Activated CD4-positive, alpha-beta T cell treated with anti-CD3 and anti-CD28 coated beads, Interleukin-2, amount 10 ng/mL, durations not matched to agents 24 days and 14 days (primary cell): ENCODE results near the gene ZNF185. TPM values are rescaled to one million over a fixed set of nuclear protein-coding genes. Genes with fewer than 3 reads are reported as not detected.
A peak's percentile ranks its signal among the peaks of the same experiment; 100 is the strongest.

Experiments
- DNase-seq: peaks from one replicate; pipeline ENCODE4 v3.0.0; 2022
- H3K27ac Mint-ChIP-seq: one replicate; pipeline ENCODE4 v1.8.0; 2022; ENCODE audit warnings: mild to moderate bottlenecking, mixed read lengths
- H3K27me3 Mint-ChIP-seq: one replicate; pipeline ENCODE4 v1.8.0; 2022; ENCODE audit warnings: mixed read lengths
- H3K36me3 Mint-ChIP-seq: one replicate; pipeline ENCODE4 v1.8.0; 2022; ENCODE audit warnings: low read depth, mild to moderate bottlenecking, mixed read lengths
- H3K4me1 Mint-ChIP-seq: one replicate; pipeline ENCODE4 v1.8.0; 2021; ENCODE audit warnings: mixed read lengths
- H3K4me3 Mint-ChIP-seq: one replicate; pipeline ENCODE4 v1.8.0; 2022; ENCODE audit warnings: mild to moderate bottlenecking, moderate library complexity, mixed read lengths
- H3K9me3 Mint-ChIP-seq: one replicate; pipeline ENCODE4 v1.8.0; 2021; ENCODE audit warnings: mixed read lengths
- intact Hi-C: fragments of 100-400 bp; cut with micrococcal nuclease; formaldehyde crosslinking; loops from one replicate; pipeline ENCODE4 v1.15.1; 2023
- total RNA-seq: library from RNA; stranded (reverse); gene quantifications from 2 replicates; pipeline ENCODE4 v1.2.3, GENCODE V29; 2022

ZNF185 gene
- total RNA-seq, 1 donor from 2014 or later = 1.0 TPM

- Mint-ChIP-seq H3K4me3 (no peak overlapping the region), H3K36me3 (no peaks in the 10 kb centered on the region), H3K27me3 (no peaks in the 10 kb centered on the region), H3K27ac (no peak overlapping the region), H3K9me3 (no peaks in the 10 kb centered on the region), H3K4me1 (no peaks in the 10 kb centered on the region)
- intact Hi-C loops = no loop called here
- DNase-seq = no peak
Measured at GRCh38 chrX:152917656-152918579, 20.1 kb downstream of the ZNF185 start.

- intact Hi-C loops = no loop called here
- H3K9me3 Mint-ChIP-seq = no peaks in the 10 kb centered on the region
- DNase-seq = no peak
- no peaks in the 10 kb centered on the region for H3K36me3 Mint-ChIP-seq
- H3K4me1 Mint-ChIP-seq = no peaks in the 10 kb centered on the region
- no peak overlapping the region for H3K27ac Mint-ChIP-seq
- peaks cover 1% of the 10 kb centered on the region for H3K27me3 Mint-ChIP-seq
- no peak overlapping the region for H3K4me3 Mint-ChIP-seq
Measured at GRCh38 chrX:152918707-152919106, 20.8 kb downstream of the ZNF185 start.

GRCh38 chrX:152923599-152923998 lies 25.7 kb downstream of the ZNF185 start:
- Mint-ChIP-seq H3K9me3 (no peaks in the 10 kb centered on the region), H3K27me3 (peaks cover 1% of the 10 kb centered on the region), H3K4me1 (peaks cover 3% of the 10 kb centered on the region), H3K27ac (no peak overlapping the region), H3K4me3 (no peak overlapping the region), H3K36me3 (no peaks in the 10 kb centered on the region)
- intact Hi-C loops = no loop called here
- DNase-seq = no peak

- intact Hi-C loops = no loop called here
- no peak for DNase-seq
- Mint-ChIP-seq H3K4me1 (peaks cover 3% of the 10 kb centered on the region), H3K9me3 (no peaks in the 10 kb centered on the region), H3K36me3 (no peaks in the 10 kb centered on the region), H3K27ac (no peak overlapping the region), H3K27me3 (peaks cover 1% of the 10 kb centered on the region), H3K4me3 (no peak overlapping the region)
Measured at GRCh38 chrX:152925835-152926234, 28.0 kb downstream of the ZNF185 start.

- Mint-ChIP-seq H3K27ac (no peak overlapping the region), H3K4me1 (peaks cover 3% of the 10 kb centered on the region), H3K9me3 (no peaks in the 10 kb centered on the region), H3K36me3 (no peaks in the 10 kb centered on the region), H3K4me3 (no peak overlapping the region), H3K27me3 (peaks cover 1% of the 10 kb centered on the region)
- intact Hi-C loops = no loop called here
- peak; percentile 80 for DNase-seq
Measured at GRCh38 chrX:152926279-152926678, 28.4 kb downstream of the ZNF185 start.

GRCh38 chrX:152926923-152927322 lies 29.1 kb downstream of the ZNF185 start:
- Mint-ChIP-seq H3K36me3 (no peaks in the 10 kb centered on the region), H3K4me1 (peaks cover 3% of the 10 kb centered on the region), H3K4me3 (no peak overlapping the region), H3K9me3 (no peaks in the 10 kb centered on the region), H3K27ac (no peak overlapping the region), H3K27me3 (peaks cover 1% of the 10 kb centered on the region)
- DNase-seq = no peak
- intact Hi-C loops = no loop called here

- intact Hi-C loops = no loop called here
- Mint-ChIP-seq H3K27me3 (peaks cover 1% of the 10 kb centered on the region), H3K9me3 (no peaks in the 10 kb centered on the region), H3K4me3 (no peak overlapping the region), H3K36me3 (no peaks in the 10 kb centered on the region), H3K4me1 (peaks cover 3% of the 10 kb centered on the region), H3K27ac (no peak overlapping the region)
- no peak for DNase-seq
Measured at GRCh38 chrX:152927858-152928760, 30.2 kb downstream of the ZNF185 start.

GRCh38 chrX:152928761-152929400 lies 31.0 kb downstream of the ZNF185 start:
- Mint-ChIP-seq H3K4me3 (no peak overlapping the region), H3K27me3 (no peaks in the 10 kb centered on the region), H3K9me3 (no peaks in the 10 kb centered on the region), H3K27ac (no peak overlapping the region), H3K36me3 (no peaks in the 10 kb centered on the region), H3K4me1 (peaks cover 3% of the 10 kb centered on the region)
- intact Hi-C loops = no loop called here
- DNase-seq = no peak

- no peak for DNase-seq
- Mint-ChIP-seq H3K9me3 (no peaks in the 10 kb centered on the region), H3K27me3 (no peaks in the 10 kb centered on the region), H3K4me1 (peaks cover 3% of the 10 kb centered on the region), H3K4me3 (no peak overlapping the region), H3K27ac (no peak overlapping the region), H3K36me3 (no peaks in the 10 kb centered on the region)
- intact Hi-C loops = loop anchor here (5.0 kb wide), 1 partner anchor 98 kb away; the partner anchor contains the start of genes CETN2 and NSDHL
Measured at GRCh38 chrX:152929898-152930297, 32.0 kb downstream of the ZNF185 start.

GRCh38 chrX:152930516-152930915 lies 32.6 kb downstream of the ZNF185 start:
- Mint-ChIP-seq H3K27ac (no peak overlapping the region), H3K27me3 (no peaks in the 10 kb centered on the region), H3K36me3 (no peaks in the 10 kb centered on the region), H3K9me3 (no peaks in the 10 kb centered on the region), H3K4me1 (peaks cover 3% of the 10 kb centered on the region), H3K4me3 (no peak overlapping the region)
- DNase-seq = no peak
- intact Hi-C loops = loop anchor here (5.0 kb wide), 1 partner anchor 98 kb away; the partner anchor contains the start of genes CETN2 and NSDHL

- no peaks in the 10 kb centered on the region for H3K9me3 Mint-ChIP-seq
Measured at GRCh38 chrX:152932144-152932543, 34.3 kb downstream of the ZNF185 start.

GRCh38 chrX:152932598-152933175 lies 34.8 kb downstream of the ZNF185 start:
- Mint-ChIP-seq H3K36me3 (no peaks in the 10 kb centered on the region), H3K4me3 (no peak overlapping the region), H3K9me3 (no peaks in the 10 kb centered on the region), H3K4me1 (no peaks in the 10 kb centered on the region), H3K27ac (no peak overlapping the region), H3K27me3 (no peaks in the 10 kb centered on the region)
- intact Hi-C loops = loop anchor here (5.0 kb wide), 1 partner anchor 100 kb away; the partner anchor contains the start of genes CETN2 and NSDHL
- no peak for DNase-seq

More at GRCh38 chrX:152932144-152932543, 34.3 kb downstream of the ZNF185 start:
- H3K36me3 Mint-ChIP-seq = no peaks in the 10 kb centered on the region
- intact Hi-C loops = loop anchor here (5.0 kb wide), 1 partner anchor 100 kb away; the partner anchor contains the start of genes CETN2 and NSDHL
- H3K4me1 Mint-ChIP-seq = no peaks in the 10 kb centered on the region
- H3K4me3 Mint-ChIP-seq = no peak overlapping the region
- H3K27me3 Mint-ChIP-seq = no peaks in the 10 kb centered on the region
- H3K27ac Mint-ChIP-seq = no peak overlapping the region
- no peak for DNase-seq

GRCh38 chrX:152936306-152936705 lies 38.4 kb downstream of the ZNF185 start:
- Mint-ChIP-seq H3K4me3 (no peak overlapping the region), H3K4me1 (peaks cover under 1% of the 10 kb centered on the region), H3K27me3 (no peaks in the 10 kb centered on the region), H3K27ac (no peak overlapping the region), H3K9me3 (no peaks in the 10 kb centered on the region), H3K36me3 (no peaks in the 10 kb centered on the region)
- DNase-seq = no peak
- intact Hi-C loops = no loop called here
